GM13976 (cell line): ENCODE data around the gene ST7L.

Experiments
- DNase-seq: peaks from one replicate; pipeline ENCODE4 v3.0.0; 2012; ENCODE audit warnings: low spot score
- CTCF ChIP-seq: IDR thresholded peaks from 2 replicates; pipeline ENCODE4 v1.5.1; 2012; ENCODE audit warnings: borderline replicate concordance, mild to moderate bottlenecking; ENCODE audit not compliant: insufficient read depth; ENCODE audit errors: extremely low read depth, missing control alignments, control extremely low read depth
- in situ Hi-C: fragments of 300-500 bp; cut with MboI; formaldehyde crosslinking; loops from one replicate; pipeline ENCODE4 v1.12.0; 2022; ENCODE audit warnings: low sequenced_read_pairs, mixed read lengths, inconsistent platforms; ENCODE audit not compliant: unreplicated experiment

Gene ST7L

DNA sequence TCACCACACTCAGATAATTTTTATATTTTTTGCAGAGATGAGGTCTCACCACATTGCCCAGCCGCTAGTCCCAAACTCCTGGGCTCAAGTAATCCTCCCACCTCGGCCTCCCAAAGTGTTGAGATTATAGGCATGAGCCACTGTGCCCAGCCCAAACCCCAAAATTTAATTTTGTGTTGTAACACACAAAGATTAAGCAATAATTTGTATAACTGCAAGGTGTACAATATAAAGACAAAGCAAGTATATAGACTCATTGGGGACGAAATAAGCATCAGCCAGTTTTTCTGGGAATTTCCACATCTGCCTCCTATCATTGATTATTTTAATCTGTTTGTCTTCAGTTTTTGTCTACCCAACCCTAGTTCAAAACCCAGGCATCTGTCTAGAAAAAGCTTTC is 42.7 kb downstream of the ST7L start:
- no peak for DNase-seq
- in situ Hi-C loops: no loop called here
- TF ChIP-seq CTCF: no peak

- in situ Hi-C loops: no loop called here
- no peak for TF ChIP-seq CTCF
- DNase-seq: no peak
Observed at GRCh38 chr1:112575154-112575804, 43.7 kb downstream of the ST7L start.

- no peak for TF ChIP-seq CTCF
- in situ Hi-C loops: no loop called here
- no peak for DNase-seq
Observed at GRCh38 chr1:112565800-112566199, 53.1 kb downstream of the ST7L start.

DNA sequence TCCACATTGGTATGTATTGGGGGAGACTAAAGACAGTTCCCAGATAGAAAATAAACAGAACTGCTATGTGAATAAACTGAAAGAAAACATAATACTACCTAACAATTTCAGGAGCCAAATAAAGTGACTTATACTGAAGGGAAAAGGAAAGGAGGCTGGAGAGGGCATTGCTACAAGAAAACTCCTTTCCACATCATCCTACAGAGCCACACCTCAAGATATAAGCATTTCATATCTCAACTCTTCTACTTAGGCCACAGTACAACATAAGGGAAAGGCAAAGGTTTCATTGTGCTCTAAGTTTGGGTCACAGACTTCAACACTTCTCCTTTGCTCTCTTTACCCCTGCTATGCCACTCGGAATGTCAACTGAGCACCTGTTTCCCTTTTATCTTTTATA is 54.9 kb downstream of the ST7L start:
- no peak for DNase-seq

GRCh38 chr1:112563341-112563740 is 55.6 kb downstream of the ST7L start:
- no peak for TF ChIP-seq CTCF
- in situ Hi-C loops: no loop called here
- no peak for DNase-seq

More for the DNA sequence above, 54.9 kb downstream of the ST7L start:
- in situ Hi-C loops: no loop called here
- no peak for TF ChIP-seq CTCF

- in situ Hi-C loops: no loop called here
- no peak for DNase-seq
- no peak for TF ChIP-seq CTCF
Observed at GRCh38 chr1:112558634-112559033, 60.3 kb downstream of the ST7L start.

DNA sequence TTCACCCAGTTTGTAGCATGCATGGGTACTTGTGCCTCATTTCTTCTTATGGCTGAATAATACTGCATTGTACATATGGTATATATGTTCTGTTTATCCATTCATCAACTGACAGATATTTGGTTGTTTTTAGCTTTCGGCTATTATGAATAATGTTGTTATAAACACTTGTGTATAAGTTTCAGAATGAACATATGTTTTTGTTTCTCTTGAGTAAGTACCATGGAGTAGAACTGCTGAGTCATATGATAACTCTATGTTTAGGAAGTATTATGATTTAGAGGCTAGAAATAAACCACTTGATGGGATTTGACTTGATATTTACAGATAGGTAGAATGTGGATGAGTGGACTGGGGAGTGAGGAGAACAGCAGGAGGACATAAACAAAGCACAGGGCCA is 61.6 kb downstream of the ST7L start:
- TF ChIP-seq CTCF: no peak
- in situ Hi-C loops: no loop called here
- no peak for DNase-seq
